PFSK-1 (cell line): ENCODE measurements around the gene GPR137C.

Experiments used
- REST ChIP-seq, 2 experiments: IDR thresholded peaks; 2 replicates each; pipeline versions ENCODE4 v1.6.1 to v1.8.0; 2011 to 2012; ENCODE audit warnings: low read depth in 2 of 2, low read length in 2 of 2, control low read depth in 1 of 2, inconsistent platforms in 1 of 2, mild to moderate bottlenecking in 1 of 2, moderate library complexity in 1 of 2; ENCODE audit not compliant: insufficient read depth in 1 of 2
- TAF1 ChIP-seq: IDR thresholded peaks from 2 replicates; pipeline ENCODE4 v1.6.1; 2012; ENCODE audit warnings: low read length, control low read depth, borderline replicate concordance; ENCODE audit not compliant: insufficient read depth

GRCh38 chr14:52553002-52553670, 500 bp downstream of the GPR137C start:
- no peak for TF ChIP-seq TAF1
- no peak for TF ChIP-seq REST (IDR thresholded peaks at IDR 0.05; ENCODE audit: insufficient read depth in 1 of 2, low read depth in 2 of 2, low read length in 2 of 2)
